Uterus (tissue), 2 donors: Measurements from ENCODE around the gene HCST.

ENCODE experiments used
- POLR2A ChIP-seq, 2 donors: fragments of 450-650 bp; IDR thresholded peaks; one replicate each; pipeline ENCODE4 v1.6.1; 2016; ENCODE audit warnings: antibody characterized with exemption in 2 of 2, mild to moderate bottlenecking in 1 of 2, moderate library complexity in 1 of 2
- TF ChIP-seq, protein P1 (sequence below), 4 experiments: fragments of 200-600 bp in 2 of 4; fragments of 450-650 bp in 2 of 4; sonication (generic) in 2 of 4; IDR thresholded peaks; one replicate each; pipeline ENCODE4 v1.5.1; 2016 to 2019; ENCODE audit warnings: antibody characterized with exemption in 4 of 4, mild to moderate bottlenecking in 2 of 4, moderate library complexity in 1 of 4

DNA sequence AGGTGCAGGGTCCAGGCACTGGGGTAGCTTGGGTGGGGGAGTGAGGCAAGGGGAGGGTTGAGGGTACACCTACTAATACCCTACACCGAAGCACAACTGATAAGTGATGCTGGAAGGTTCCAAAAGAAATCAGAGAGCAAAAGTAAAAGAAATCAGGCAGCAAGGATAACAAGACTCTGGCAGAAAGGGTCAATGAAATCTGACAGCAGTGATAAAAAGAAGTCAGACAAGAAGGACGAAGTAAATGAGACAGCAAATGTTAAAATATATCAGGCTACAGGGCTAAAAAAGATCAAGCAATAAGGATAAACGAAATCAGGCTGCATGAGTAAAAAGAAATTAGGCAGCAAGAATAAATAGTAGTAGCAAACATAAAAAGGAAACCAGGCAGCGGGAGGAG lies 38.5 kb downstream of the HCST start:
- TF ChIP-seq, protein P1, sequence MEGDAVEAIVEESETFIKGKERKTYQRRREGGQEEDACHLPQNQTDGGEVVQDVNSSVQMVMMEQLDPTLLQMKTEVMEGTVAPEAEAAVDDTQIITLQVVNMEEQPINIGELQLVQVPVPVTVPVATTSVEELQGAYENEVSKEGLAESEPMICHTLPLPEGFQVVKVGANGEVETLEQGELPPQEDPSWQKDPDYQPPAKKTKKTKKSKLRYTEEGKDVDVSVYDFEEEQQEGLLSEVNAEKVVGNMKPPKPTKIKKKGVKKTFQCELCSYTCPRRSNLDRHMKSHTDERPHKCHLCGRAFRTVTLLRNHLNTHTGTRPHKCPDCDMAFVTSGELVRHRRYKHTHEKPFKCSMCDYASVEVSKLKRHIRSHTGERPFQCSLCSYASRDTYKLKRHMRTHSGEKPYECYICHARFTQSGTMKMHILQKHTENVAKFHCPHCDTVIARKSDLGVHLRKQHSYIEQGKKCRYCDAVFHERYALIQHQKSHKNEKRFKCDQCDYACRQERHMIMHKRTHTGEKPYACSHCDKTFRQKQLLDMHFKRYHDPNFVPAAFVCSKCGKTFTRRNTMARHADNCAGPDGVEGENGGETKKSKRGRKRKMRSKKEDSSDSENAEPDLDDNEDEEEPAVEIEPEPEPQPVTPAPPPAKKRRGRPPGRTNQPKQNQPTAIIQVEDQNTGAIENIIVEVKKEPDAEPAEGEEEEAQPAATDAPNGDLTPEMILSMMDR (IDR thresholded peaks at IDR 0.05): no peak
- no peak for TF ChIP-seq POLR2A (IDR thresholded peaks at IDR 0.05)
